DOHH2 (cell line): ENCODE results near the gene SEPTIN1.
"Not testable (repeated sequence)": the region's sequence is repeated elsewhere in the genome, so short reads cannot be mapped to it uniquely, and the experiment has no call there.

ENCODE experiments used
- H3F3A ChIP-seq: fragments of 200-600 bp; sonication (generic), shearing (Covaris generic); 2 replicates; pipeline ENCODE4 v1.6.0; 2016; ENCODE audit warnings: antibody characterized with exemption, mild to moderate bottlenecking; ENCODE audit not compliant: control insufficient read depth, insufficient read depth
- H3K27ac ChIP-seq: fragments of 200-600 bp; sonication (generic); 2 replicates; pipeline ENCODE4 v1.5.1; 2014; ENCODE audit warnings: low read depth, mild to moderate bottlenecking, low read length, moderate library complexity
- H3K27me3 ChIP-seq: fragments of 200-600 bp; sonication (generic); 2 replicates; pipeline ENCODE4 v1.6.1; 2014; ENCODE audit warnings: mild to moderate bottlenecking, low read length, mixed read lengths; ENCODE audit not compliant: control insufficient read depth
- H3K36me3 ChIP-seq: fragments of 200-600 bp; sonication (generic); 2 replicates; pipeline ENCODE4 v1.6.1; 2014; ENCODE audit warnings: mild to moderate bottlenecking, low read length, moderate library complexity, mixed read lengths; ENCODE audit not compliant: control insufficient read depth
- H3K4me1 ChIP-seq: fragments of 200-600 bp; sonication (generic); 2 replicates; pipeline ENCODE4 v1.6.1; 2014; ENCODE audit warnings: mild to moderate bottlenecking, low read length, mixed read lengths; ENCODE audit not compliant: control insufficient read depth
- H3K4me2 ChIP-seq: fragments of 200-600 bp; sonication (generic); 2 replicates; pipeline ENCODE4 v1.6.0; 2014; ENCODE audit warnings: mild to moderate bottlenecking, low read length, moderate library complexity
- H3K4me3 ChIP-seq: fragments of 200-600 bp; sonication (generic); 2 replicates; pipeline ENCODE4 v1.5.1; 2014; ENCODE audit warnings: mild to moderate bottlenecking, low read length, mixed read lengths
- H3K79me2 ChIP-seq: fragments of 200-600 bp; sonication (generic); 2 replicates; pipeline ENCODE4 v1.6.1; 2014; ENCODE audit warnings: mild to moderate bottlenecking, low read length, mixed read lengths; ENCODE audit not compliant: control insufficient read depth
- H3K9me2 ChIP-seq: fragments of 200-600 bp; sonication (generic); replicated peaks from 2 replicates; pipeline ENCODE4 v1.6.1; 2014; ENCODE audit warnings: mild to moderate bottlenecking, low read length, mixed read lengths; ENCODE audit not compliant: control insufficient read depth
- H3K9me3 ChIP-seq: fragments of 200-600 bp; sonication (generic); 2 replicates; pipeline ENCODE4 v1.6.1; 2014; ENCODE audit warnings: antibody characterized with exemption, low read length, mixed read lengths; ENCODE audit not compliant: control insufficient read depth, insufficient read depth
- H4K20me1 ChIP-seq: fragments of 200-600 bp; sonication (generic); 2 replicates; pipeline ENCODE4 v1.6.0; 2014; ENCODE audit warnings: low read depth, mild to moderate bottlenecking, antibody characterized with exemption, low read length, moderate library complexity; ENCODE audit not compliant: control insufficient read depth, insufficient read depth
- CTCF ChIP-seq: fragments of 200-600 bp; sonication (generic); IDR thresholded peaks from one replicate; pipeline ENCODE4 v1.5.1; 2014; ENCODE audit warnings: antibody characterized with exemption, mild to moderate bottlenecking, low read depth, low read length; ENCODE audit not compliant: poor library complexity, severe bottlenecking
- EZH2phosphoT487 ChIP-seq: fragments of 200-600 bp; sonication (generic); IDR thresholded peaks from 2 replicates; pipeline ENCODE4 v1.6.1; 2017; ENCODE audit warnings: borderline replicate concordance, mild to moderate bottlenecking, antibody characterized with exemption, low read length, moderate library complexity, mixed read lengths

The SEPTIN1 gene

GRCh38 chr16:30335598-30336474, 46.5 kb downstream of the SEPTIN1 start:
- H4K20me1 ChIP-seq: no peaks in the 10 kb centered on the region
- peaks cover under 1% of the 10 kb centered on the region for H3F3A ChIP-seq
- peak overlapping the region; percentile 78 for H3K4me3 ChIP-seq
- H3K27me3 ChIP-seq: no peaks in the 10 kb centered on the region
- H3K27ac ChIP-seq: peak overlapping the region; percentile 71
- peaks cover 46% of the 10 kb centered on the region for H3K79me2 ChIP-seq
- H3K4me1 ChIP-seq: peaks cover 21% of the 10 kb centered on the region
- H3K4me2 ChIP-seq: peak overlapping the region; percentile 70
- no peak for TF ChIP-seq EZH2phosphoT487
- no peak for TF ChIP-seq CTCF
- no peaks in the 10 kb centered on the region for H3K9me3 ChIP-seq
- H3K36me3 ChIP-seq: peaks cover 2% of the 10 kb centered on the region
- no peaks in the 10 kb centered on the region for H3K9me2 ChIP-seq

- not testable (repeated sequence) for H4K20me1 ChIP-seq, H3K27me3 ChIP-seq, H3K36me3 ChIP-seq, H3F3A ChIP-seq, H3K9me2 ChIP-seq, H3K9me3 ChIP-seq
- Histone ChIP-seq H3K4me3 (peak overlapping the region; percentile 78), H3K27ac (peak overlapping the region; percentile 71), H3K4me2 (peak overlapping the region; percentile 70), H3K4me1 (peaks cover 25% of the 10 kb centered on the region), H3K79me2 (peaks cover 50% of the 10 kb centered on the region)
Observed at GRCh38 chr16:30335028-30335597, 47.2 kb downstream of the SEPTIN1 start.

GRCh38 chr16:30334473-30334989, 47.8 kb downstream of the SEPTIN1 start:
- peaks cover 30% of the 10 kb centered on the region for H3K4me1 ChIP-seq
- not testable (repeated sequence) for H3K36me3 ChIP-seq, H4K20me1 ChIP-seq, H3F3A ChIP-seq, H3K9me3 ChIP-seq, H3K27me3 ChIP-seq, H3K9me2 ChIP-seq
- H3K4me2 ChIP-seq: peak overlapping the region; percentile 49
- peak overlapping the region; percentile 71 for H3K27ac ChIP-seq
- H3K79me2 ChIP-seq: peaks cover 56% of the 10 kb centered on the region
- peak overlapping the region; percentile 78 for H3K4me3 ChIP-seq
